ENCODE measurements around the gene NFKB1.

NFKB1 gene

DNA sequence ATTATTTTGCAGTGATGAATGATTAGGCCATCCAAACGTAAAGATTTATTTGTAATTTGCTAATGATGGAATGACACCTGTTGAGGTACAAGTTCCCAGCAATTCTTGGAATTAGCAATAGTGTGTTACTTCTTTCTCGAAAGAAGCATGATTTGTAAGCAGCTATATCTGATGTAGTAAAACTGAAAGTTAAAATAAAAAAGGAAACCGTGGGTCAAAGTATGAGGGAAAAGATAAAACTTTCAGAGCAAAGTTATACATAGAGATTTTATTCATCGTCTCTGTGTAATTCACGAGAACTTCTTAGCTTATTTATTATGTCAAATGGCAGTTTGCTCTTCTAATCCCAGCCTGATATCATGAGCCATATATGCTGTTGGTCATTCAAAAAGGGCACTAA, 59.0 kb downstream of the NFKB1 start:
- no peak for DNase-seq (ENCODE audit: low read depth)
- TF ChIP-seq, protein P1, sequence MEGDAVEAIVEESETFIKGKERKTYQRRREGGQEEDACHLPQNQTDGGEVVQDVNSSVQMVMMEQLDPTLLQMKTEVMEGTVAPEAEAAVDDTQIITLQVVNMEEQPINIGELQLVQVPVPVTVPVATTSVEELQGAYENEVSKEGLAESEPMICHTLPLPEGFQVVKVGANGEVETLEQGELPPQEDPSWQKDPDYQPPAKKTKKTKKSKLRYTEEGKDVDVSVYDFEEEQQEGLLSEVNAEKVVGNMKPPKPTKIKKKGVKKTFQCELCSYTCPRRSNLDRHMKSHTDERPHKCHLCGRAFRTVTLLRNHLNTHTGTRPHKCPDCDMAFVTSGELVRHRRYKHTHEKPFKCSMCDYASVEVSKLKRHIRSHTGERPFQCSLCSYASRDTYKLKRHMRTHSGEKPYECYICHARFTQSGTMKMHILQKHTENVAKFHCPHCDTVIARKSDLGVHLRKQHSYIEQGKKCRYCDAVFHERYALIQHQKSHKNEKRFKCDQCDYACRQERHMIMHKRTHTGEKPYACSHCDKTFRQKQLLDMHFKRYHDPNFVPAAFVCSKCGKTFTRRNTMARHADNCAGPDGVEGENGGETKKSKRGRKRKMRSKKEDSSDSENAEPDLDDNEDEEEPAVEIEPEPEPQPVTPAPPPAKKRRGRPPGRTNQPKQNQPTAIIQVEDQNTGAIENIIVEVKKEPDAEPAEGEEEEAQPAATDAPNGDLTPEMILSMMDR (IDR thresholded peaks at IDR 0.05; ENCODE audit: low read length, missing control alignments): no peak
- H3K4me3 ChIP-seq (replicated peaks; ENCODE audit: low read depth, low read length): no peak overlapping the region

DNA sequence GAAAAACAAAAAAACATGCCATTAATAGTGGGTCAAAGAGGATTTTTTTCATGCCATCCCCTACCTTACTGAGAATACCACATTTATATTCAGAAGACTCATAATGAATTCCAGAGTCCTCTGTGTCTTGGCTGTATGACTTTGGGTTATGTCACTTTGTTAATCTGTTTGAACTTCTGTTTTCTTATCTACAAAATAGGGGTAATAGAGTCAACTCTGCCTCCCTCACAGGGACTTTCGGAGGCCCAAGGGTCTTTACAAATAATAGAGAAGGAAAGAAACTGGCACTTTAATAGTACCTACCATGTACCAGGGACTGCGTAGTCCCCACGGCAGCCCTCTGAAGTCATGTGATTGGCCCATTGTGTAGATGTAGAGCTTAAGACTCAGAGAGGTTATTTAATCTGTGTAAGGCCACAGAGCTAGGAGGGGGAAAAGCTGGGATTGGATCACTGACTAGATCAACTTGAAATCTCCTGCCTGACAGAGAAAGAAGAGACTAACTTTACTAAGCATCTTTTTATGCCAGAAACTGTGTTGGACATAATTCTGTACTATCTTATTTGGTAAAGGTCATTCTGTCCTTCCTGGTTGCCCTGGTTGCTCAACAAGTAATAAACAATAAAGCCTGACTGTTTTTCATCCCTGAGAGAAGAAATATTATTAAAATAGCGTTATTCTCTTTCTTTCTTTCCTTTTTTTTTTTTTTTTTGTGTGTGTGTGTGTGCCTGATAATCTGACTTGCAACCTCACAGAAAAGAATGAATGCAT, 59.6 kb downstream of the NFKB1 start:
- DNase-seq (ENCODE audit: low read depth): no peak
- H3K4me3 ChIP-seq (replicated peaks; ENCODE audit: low read depth, low read length): no peak overlapping the region
- TF ChIP-seq, protein P1 (IDR thresholded peaks at IDR 0.05; ENCODE audit: low read length, missing control alignments): no peak

DNA sequence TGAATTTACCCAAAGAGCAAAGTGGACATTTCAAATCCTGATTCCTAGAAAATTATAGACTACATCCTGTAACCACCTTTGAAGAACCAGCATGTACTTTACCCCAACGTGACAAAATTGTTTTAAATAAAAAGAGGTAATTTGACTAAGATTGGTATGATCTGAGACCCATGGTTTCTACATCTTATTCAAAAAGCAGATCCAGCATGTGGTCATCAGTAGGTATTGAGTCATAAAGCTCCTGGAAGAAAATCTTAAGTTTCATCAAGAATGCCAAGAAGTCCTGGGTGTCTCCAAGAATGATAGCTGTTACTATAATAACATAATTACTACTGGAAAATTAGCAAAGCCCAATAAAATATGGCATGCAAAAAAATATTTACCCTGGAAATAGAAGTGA, 61.8 kb downstream of the NFKB1 start:
- no peak for DNase-seq (ENCODE audit: low read depth)
- H3K4me3 ChIP-seq (replicated peaks; ENCODE audit: low read depth, low read length): no peak overlapping the region

DNA sequence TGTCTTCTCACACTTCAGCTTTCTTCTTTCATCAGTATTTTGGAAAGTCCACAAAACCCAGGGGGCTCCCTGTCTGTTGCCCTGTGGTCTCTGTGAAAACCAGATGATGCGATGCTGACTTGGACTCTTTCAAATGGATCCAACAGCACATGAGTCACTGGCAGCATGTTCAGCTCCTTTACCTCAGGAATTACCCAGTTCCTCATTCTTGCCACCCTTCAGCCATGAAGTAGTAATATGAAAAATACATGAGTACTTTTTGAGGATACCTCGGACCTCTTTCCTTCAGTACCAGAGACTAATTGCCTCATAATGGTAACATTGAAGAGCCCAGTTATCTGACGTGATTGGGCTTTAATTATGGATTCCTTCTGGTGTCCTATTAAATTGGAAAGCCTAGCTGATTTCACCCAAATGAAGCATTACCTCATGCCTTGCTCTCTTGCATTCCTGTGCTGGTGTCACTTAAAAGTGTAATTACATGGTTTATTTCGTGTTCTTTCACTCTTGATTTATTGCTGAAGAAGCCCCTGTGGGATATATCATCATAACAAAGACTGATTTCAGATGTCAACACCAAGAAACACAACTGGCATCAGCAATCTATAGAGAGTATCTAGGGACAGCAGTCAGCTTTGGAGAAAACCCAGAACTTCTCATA, 63.4 kb downstream of the NFKB1 start:
- TF ChIP-seq, protein P1 (IDR thresholded peaks at IDR 0.05; ENCODE audit: low read length, missing control alignments): no peak
- DNase-seq (ENCODE audit: low read depth): peak; percentile 45
- no peak overlapping the region for H3K4me3 ChIP-seq (replicated peaks; ENCODE audit: low read depth, low read length)

More for the DNA sequence above, 61.8 kb downstream of the NFKB1 start:
- TF ChIP-seq, protein P1 (IDR thresholded peaks at IDR 0.05; ENCODE audit: low read length, missing control alignments): no peak

DNA sequence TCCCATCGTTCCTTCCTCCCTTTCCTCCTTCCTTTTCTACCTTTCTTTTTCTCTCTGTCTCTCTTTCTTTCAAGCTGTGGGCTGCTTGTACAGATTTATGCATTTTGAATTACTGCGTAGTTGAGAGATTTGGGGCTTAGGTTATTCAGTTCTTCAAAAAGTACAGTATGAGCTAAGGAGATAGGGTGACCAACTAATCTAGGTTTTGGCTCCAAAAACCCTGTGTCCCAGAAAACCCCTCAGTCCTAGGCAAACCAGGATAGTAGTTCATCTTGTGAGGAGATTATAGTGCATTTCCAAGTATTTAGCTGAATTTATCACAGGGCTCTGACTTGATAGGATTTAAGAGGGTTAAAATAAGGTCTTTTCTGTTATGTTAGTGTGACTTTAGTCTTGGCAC, 64.5 kb downstream of the NFKB1 start:
- DNase-seq (ENCODE audit: low read depth): no peak
- no peak overlapping the region for H3K4me3 ChIP-seq (replicated peaks; ENCODE audit: low read depth, low read length)
- TF ChIP-seq, protein P1 (IDR thresholded peaks at IDR 0.05; ENCODE audit: low read length, missing control alignments): no peak

DNA sequence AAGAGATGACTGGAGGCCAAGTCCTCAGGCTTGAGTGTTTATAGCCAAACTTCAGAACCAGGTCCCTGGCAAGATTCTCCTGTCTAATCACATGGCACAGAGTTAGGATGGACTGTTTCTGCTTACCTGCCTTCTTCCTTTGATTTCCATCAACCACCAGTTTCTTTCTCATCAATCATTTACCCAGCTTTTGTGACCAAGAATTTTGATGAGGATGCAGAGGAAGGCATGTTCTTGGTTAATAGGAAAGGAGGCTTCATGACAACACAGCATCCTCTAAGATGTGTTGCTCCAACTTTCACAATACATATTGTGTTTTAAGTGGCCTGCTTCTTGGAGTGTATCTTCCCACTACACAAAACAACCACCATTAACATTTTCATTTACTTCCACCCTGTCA, 65.3 kb downstream of the NFKB1 start:
- DNase-seq (ENCODE audit: low read depth): no peak
- H3K4me3 ChIP-seq (replicated peaks; ENCODE audit: low read depth, low read length): no peak overlapping the region
- TF ChIP-seq, protein P1 (IDR thresholded peaks at IDR 0.05; ENCODE audit: low read length, missing control alignments): no peak

Measured in fibroblast of pulmonary artery (primary cell).